Ishikawa (cell line): Measurements from ENCODE around the gene CFAP57.

ENCODE experiments used
- CEBPB ChIP-seq: IDR thresholded peaks from 2 replicates; pipeline ENCODE4 v1.6.1; 2012
- CREB1 ChIP-seq: IDR thresholded peaks from 2 replicates; pipeline ENCODE4 v1.6.1; 2012; ENCODE audit warnings: low read depth
- EGR1 ChIP-seq: IDR thresholded peaks from 2 replicates; pipeline ENCODE4 v1.6.1; 2012
- EP300 ChIP-seq: IDR thresholded peaks from 2 replicates; pipeline ENCODE4 v1.6.1; 2012; ENCODE audit warnings: borderline replicate concordance
- FOXM1 ChIP-seq: IDR thresholded peaks from 2 replicates; pipeline ENCODE4 v1.6.1; 2012; ENCODE audit warnings: low read depth, borderline replicate concordance
- MAX ChIP-seq: IDR thresholded peaks from 2 replicates; pipeline ENCODE4 v1.6.1; 2012
- NFIC ChIP-seq: IDR thresholded peaks from 2 replicates; pipeline ENCODE4 v1.6.1; 2012
- RAD21 ChIP-seq: IDR thresholded peaks from 2 replicates; pipeline ENCODE4 v1.6.1; 2012; ENCODE audit warnings: low read depth
- REST ChIP-seq: IDR thresholded peaks from 2 replicates; pipeline ENCODE4 v1.6.1; 2012; ENCODE audit warnings: low read depth, mild to moderate bottlenecking
- TAF1 ChIP-seq: IDR thresholded peaks from 2 replicates; pipeline ENCODE4 v1.6.1; 2012; ENCODE audit warnings: low read depth, mild to moderate bottlenecking
- TCF12 ChIP-seq: IDR thresholded peaks from 2 replicates; pipeline ENCODE4 v1.6.1; 2012; ENCODE audit warnings: low read depth
- TEAD4 ChIP-seq: IDR thresholded peaks from 2 replicates; pipeline ENCODE4 v1.6.1; 2012
- YY1 ChIP-seq: IDR thresholded peaks from 2 replicates; pipeline ENCODE4 v1.6.1; 2012; ENCODE audit warnings: low read depth
- ZBTB7A ChIP-seq: IDR thresholded peaks from 2 replicates; pipeline ENCODE4 v1.6.1; 2012; ENCODE audit warnings: low read depth
- TF ChIP-seq, protein P1 (sequence below): IDR thresholded peaks from 2 replicates; pipeline ENCODE4 v1.6.1; 2012

CFAP57 gene

GRCh38 chr1:43165162-43165561, 7.0 kb upstream of the CFAP57 start:
- no peak for TF ChIP-seq EP300
- TF ChIP-seq FOXM1: no peak
- no peak for TF ChIP-seq TEAD4
- TF ChIP-seq ZBTB7A: no peak
- TF ChIP-seq CEBPB: no peak
- TF ChIP-seq NFIC: no peak
- TF ChIP-seq CREB1: no peak
- TF ChIP-seq TCF12: no peak
- no peak for TF ChIP-seq RAD21
- no peak for TF ChIP-seq TAF1
- TF ChIP-seq MAX: no peak
- TF ChIP-seq YY1: no peak
- TF ChIP-seq EGR1: no peak
- no peak for TF ChIP-seq REST
- TF ChIP-seq, protein P1, sequence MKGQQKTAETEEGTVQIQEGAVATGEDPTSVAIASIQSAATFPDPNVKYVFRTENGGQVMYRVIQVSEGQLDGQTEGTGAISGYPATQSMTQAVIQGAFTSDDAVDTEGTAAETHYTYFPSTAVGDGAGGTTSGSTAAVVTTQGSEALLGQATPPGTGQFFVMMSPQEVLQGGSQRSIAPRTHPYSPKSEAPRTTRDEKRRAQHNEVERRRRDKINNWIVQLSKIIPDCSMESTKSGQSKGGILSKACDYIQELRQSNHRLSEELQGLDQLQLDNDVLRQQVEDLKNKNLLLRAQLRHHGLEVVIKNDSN: no peak

DNA sequence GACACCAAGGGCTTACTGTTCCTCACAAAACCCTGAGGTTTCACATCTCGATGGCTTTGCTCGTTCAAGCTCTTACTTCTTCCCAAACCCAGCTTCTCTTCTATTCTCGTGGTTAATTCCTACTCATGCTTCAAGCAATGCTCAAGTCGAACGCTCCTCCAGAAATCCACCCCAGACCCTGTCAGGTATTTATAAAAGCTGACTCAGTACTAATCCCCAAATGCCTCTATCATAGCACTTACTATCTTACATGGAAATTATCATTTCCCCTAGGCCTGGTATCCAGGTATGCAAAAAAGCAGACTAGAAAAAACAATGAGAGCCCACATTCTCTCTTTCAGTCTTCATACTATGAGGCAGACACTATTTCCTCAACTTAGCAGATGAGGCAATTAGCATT, 6.4 kb upstream of the CFAP57 start:
- TF ChIP-seq NFIC (no peak), RAD21 (no peak), REST (no peak), YY1 (no peak), EP300 (no peak), EGR1 (no peak), TCF12 (no peak), TAF1 (no peak), CEBPB (no peak), ZBTB7A (no peak)
- TF ChIP-seq, protein P1: no peak

DNA sequence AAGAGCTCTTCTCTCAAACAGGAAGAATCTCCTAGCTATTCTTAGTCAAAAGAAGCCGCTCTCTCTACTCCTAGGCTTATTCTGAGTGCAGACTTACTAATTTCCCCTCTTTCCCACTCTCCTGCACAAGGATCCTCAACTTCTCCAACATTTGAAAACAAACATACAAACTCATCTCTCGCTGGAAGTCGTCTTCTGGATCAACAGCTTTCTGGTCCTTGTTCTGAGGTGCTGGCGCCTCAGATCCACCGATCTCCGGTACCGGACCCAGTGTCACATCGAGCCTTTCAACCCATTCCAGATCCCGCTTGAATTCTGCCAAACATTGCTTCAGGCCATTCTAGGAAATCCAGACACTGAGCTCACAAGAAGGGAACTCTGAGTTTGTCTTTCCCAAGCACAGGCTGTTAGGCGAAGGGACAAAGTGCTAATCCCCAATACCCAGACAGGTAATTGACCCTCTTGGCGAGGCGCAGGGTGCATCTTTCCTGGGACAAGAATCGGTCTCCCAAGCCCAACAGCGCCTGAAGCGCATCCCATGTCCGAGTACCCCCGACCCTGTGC, 736 bp upstream of the CFAP57 start:
- no peak for TF ChIP-seq RAD21
- TF ChIP-seq EGR1: no peak
- TF ChIP-seq MAX: no peak
- TF ChIP-seq YY1: no peak

DNA sequence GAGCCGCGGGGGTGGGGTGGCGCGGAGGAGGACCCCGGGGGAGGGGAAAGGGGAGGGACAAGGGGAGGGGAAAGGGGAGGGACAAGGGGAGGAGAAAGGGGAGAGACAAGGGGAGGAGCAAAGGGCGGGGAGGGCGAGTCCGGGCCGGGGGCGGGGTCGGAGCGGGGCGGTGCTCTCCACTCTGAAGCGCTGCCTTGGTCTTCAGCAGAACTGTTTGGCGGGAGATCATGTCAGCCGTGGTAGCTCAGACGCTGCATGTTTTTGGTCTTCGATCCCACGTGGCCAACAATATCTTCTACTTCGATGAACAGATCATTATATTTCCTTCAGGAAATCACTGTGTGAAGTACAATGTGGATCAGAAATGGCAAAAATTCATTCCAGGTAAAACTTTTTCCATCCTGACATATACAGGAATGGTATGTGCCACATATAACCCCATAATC, 420 bp downstream of the CFAP57 start:
- TF ChIP-seq CREB1 (no peak), TEAD4 (peak; percentile 26; the same call in 1 of the 2 replicates), MAX (peak; percentile 99)
- TF ChIP-seq, protein P1: peak; percentile 32

- TF ChIP-seq CEBPB: no peak
- no peak for TF ChIP-seq EGR1
- no peak for TF ChIP-seq FOXM1
- no peak for TF ChIP-seq RAD21
- TF ChIP-seq CREB1: no peak
- TF ChIP-seq, protein P1: no peak
These were observed 2.7 kb downstream of the CFAP57 start for GRCh38 chr1:43174873-43175272.

- TF ChIP-seq RAD21 (no peak), YY1 (no peak), TAF1 (no peak), TEAD4 (no peak), NFIC (no peak), EGR1 (no peak)
- TF ChIP-seq, protein P1: no peak
These were observed 5.6 kb downstream of the CFAP57 start for GRCh38 chr1:43177691-43178090.
